Skin epidermis (tissue), 12 donors: ENCODE measurements around the gene SLC7A8.

Experiments used
- H3K27ac ChIP-seq, 21 experiments: fragments of 200-600 bp; sonication (generic) in 11 of 21; one replicate each; pipeline ENCODE4 v1.5.0; 2020; ENCODE audit warnings: mild to moderate bottlenecking in 3 of 21, inconsistent platforms in 2 of 21, moderate library complexity in 2 of 21
- H3K4me3 ChIP-seq, 7 experiments: fragments of 200-600 bp; sonication (generic) in 2 of 7; one replicate each; pipeline ENCODE4 v1.5.0; 2020; ENCODE audit warnings: inconsistent platforms in 2 of 7, mild to moderate bottlenecking in 2 of 7, moderate library complexity in 1 of 7

Gene SLC7A8

GRCh38 chr14:23104070-23104590, 79.3 kb downstream of the SLC7A8 start:
- no peak overlapping the region for H3K27ac ChIP-seq
- H3K4me3 ChIP-seq = no peak overlapping the region

GRCh38 chr14:23103581-23103980, 79.9 kb downstream of the SLC7A8 start:
- no peak overlapping the region for H3K27ac ChIP-seq
- no peak overlapping the region for H3K4me3 ChIP-seq

- Histone ChIP-seq H3K4me3 (no peak overlapping the region), H3K27ac (no peak overlapping the region)
Measured at GRCh38 chr14:23102801-23103200, 80.7 kb downstream of the SLC7A8 start.

- Histone ChIP-seq H3K4me3 (no peak overlapping the region), H3K27ac (no peak overlapping the region)
Measured at GRCh38 chr14:23101986-23102625, 81.4 kb downstream of the SLC7A8 start.

GRCh38 chr14:23101213-23101970, 82.1 kb downstream of the SLC7A8 start:
- Histone ChIP-seq H3K4me3 (no peak overlapping the region), H3K27ac (no peak overlapping the region)

GRCh38 chr14:23099212-23099861, 84.1 kb downstream of the SLC7A8 start:
- H3K4me3 ChIP-seq = no peak overlapping the region
- no peak overlapping the region for H3K27ac ChIP-seq

- no peak overlapping the region for H3K27ac ChIP-seq
- H3K4me3 ChIP-seq = no peak overlapping the region
Measured at GRCh38 chr14:23097786-23098185, 85.7 kb downstream of the SLC7A8 start.

GRCh38 chr14:23095196-23096108, 88.0 kb downstream of the SLC7A8 start, which contains the start of gene C14orf119:
Gene C14orf119 (plus strand): TSS chr14:23095505. CDS start chr14:23097659, 2,154 bp downstream.
- Histone ChIP-seq H3K27ac (peak within 1 kb of the TSS; percentile 90 to 100 (median 98)), H3K4me3 (peak within 1 kb of the TSS; percentile 64 to 90 (median 78))

GRCh38 chr14:23094666-23095195, 88.7 kb downstream of the SLC7A8 start, which contains the start of gene ACIN1:
Gene ACIN1 (minus strand): TSS chr14:23095136. CDS start chr14:23095112, 24 bp downstream.
- Histone ChIP-seq H3K27ac (peak within 1 kb of the TSS; percentile 90 to 100 (median 98)), H3K4me3 (peak within 1 kb of the TSS; percentile 64 to 90 (median 78))

GRCh38 chr14:23093991-23094665, 89.3 kb downstream of the SLC7A8 start:
- Histone ChIP-seq H3K27ac (peak overlapping the region in 20 of 21 experiments; percentile 87 to 100 (median 98)), H3K4me3 (peak overlapping the region; percentile 61 to 90 (median 78))

GRCh38 chr14:23093526-23093925, 89.9 kb downstream of the SLC7A8 start:
- Histone ChIP-seq H3K27ac (peak overlapping the region in 3 of 21 experiments; percentile 95 to 99 (median 98)), H3K4me3 (peak overlapping the region in 5 of 7 experiments; percentile 61 to 90 (median 78))

GRCh38 chr14:23093104-23093503, 90.4 kb downstream of the SLC7A8 start:
- no peak overlapping the region for H3K27ac ChIP-seq
- H3K4me3 ChIP-seq = no peak overlapping the region

GRCh38 chr14:23091294-23092225, 91.9 kb downstream of the SLC7A8 start:
- Histone ChIP-seq H3K4me3 (no peak overlapping the region), H3K27ac (no peak overlapping the region)

- Histone ChIP-seq H3K4me3 (no peak overlapping the region), H3K27ac (no peak overlapping the region)
Measured at GRCh38 chr14:23090254-23090636, 93.2 kb downstream of the SLC7A8 start.

GRCh38 chr14:23089498-23090253, 93.8 kb downstream of the SLC7A8 start:
- Histone ChIP-seq H3K27ac (no peak overlapping the region), H3K4me3 (no peak overlapping the region)

GRCh38 chr14:23086565-23086964, 96.9 kb downstream of the SLC7A8 start:
- H3K27ac ChIP-seq = no peak overlapping the region

GRCh38 chr14:23085458-23085857, 98.0 kb downstream of the SLC7A8 start:
- no peak overlapping the region for H3K4me3 ChIP-seq
- no peak overlapping the region for H3K27ac ChIP-seq

More at GRCh38 chr14:23086565-23086964, 96.9 kb downstream of the SLC7A8 start:
- no peak overlapping the region for H3K4me3 ChIP-seq
